GM18526 (cell line): ENCODE data around the gene BTBD8.

Experiments
- POLR2A ChIP-seq: IDR thresholded peaks from 3 replicates; pipeline ENCODE4 v1.6.1; 2011; ENCODE audit not compliant: insufficient read length; ENCODE audit errors: extremely low read depth

The BTBD8 gene

GRCh38 chr1:92168657-92169056 is 88.5 kb downstream of the BTBD8 start:
- no peak for TF ChIP-seq POLR2A

GRCh38 chr1:92169214-92170005 is 89.3 kb downstream of the BTBD8 start:
- no peak for TF ChIP-seq POLR2A

DNA sequence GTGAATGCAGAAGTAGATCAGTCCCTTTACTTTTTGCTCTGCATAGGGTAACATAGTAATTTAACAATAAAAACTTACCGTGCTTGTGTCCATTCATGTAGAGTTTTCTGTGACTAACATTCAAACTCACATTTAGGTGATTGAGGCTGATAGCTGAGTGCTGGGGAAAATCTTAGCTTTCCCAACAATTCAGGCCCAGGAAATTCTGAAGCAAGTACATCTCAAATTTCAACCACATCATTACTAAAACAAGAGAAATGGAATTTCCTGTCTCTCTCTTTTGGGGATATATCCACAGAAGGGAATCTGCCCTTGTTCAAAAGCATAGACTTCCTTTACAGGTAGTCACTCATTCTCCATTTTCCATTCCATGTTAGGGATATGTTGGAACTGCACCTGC is 104.5 kb downstream of the BTBD8 start:
- no peak for TF ChIP-seq POLR2A

- no peak for TF ChIP-seq POLR2A
Measured at GRCh38 chr1:92186081-92186480, 105.9 kb downstream of the BTBD8 start.

DNA sequence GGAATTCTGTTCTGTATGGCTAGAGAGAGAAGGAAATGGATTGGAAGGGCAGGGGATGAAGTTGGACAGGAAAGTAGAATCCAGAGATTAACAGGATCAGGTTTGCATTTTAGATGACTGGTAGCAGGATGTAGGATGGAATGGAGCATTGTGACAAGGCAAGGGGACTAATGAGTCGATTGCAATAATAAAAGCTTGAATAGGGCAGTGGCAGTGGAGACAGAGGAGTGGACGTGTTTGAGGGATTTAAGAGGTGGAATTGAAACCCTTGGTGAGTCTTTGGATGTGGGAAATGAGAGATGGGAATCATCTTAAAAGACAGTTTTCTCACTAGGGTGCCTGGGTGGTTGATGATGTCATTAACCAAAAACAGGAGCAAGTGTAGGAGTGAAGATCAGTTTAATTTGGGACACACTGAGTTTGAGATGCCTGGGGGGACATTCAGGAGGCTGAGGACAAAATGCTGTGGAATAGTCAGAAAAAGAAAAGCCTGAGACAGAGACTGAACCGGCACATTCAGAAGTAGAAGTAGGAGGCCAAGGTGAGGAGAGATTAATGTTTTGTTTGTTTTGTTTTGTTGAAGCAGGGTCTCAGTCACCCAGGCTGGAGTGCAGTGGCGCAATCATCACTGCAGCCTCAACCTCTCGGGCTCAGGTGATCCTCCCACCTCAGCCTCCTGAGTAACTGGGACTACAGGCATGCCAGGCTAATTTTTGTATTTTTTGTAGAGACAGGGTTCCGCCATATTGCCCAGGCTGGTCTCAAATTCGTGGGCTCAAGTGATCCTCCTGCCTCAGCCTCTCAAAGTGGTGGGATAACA is 108.5 kb downstream of the BTBD8 start:
- no peak for TF ChIP-seq POLR2A

DNA sequence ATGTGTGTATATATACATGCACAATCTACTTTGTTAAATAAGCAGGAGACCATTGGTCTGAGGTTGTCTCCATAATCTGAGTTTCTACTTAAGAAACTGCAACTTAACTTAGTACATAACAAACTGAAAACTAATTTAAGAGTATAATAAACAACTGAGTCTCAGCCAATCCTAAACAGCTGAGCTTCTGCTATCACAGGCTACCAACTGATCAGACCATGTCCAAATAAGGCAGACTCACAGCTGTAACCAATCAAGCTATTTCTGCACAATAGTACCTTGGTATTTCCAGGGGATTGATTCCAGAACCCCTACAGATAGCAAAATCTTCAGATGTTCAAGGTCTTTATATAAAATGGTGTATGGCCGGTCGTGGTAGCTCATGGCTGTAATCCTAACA is 111.6 kb downstream of the BTBD8 start:
- TF ChIP-seq POLR2A = no peak

DNA sequence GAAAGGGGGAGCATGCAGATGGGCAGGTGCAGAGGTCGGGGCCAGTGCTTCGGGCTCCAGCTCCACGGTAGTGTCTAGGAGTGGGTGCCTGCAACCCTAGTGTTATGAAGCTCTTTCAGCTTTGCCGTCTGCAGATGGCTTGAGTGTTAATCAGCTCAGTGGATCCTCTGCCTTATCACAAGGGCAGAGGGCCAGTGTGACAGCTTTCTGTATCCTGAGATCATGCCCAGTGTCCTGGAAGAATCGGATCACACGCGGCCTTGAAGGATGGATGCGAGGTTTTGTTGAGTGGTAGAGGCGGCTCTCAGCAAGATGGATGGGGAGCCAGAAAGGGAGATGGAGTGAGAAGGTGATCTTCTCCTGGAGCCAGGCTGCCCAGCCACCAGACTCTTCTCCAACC is 112.1 kb downstream of the BTBD8 start:
- no peak for TF ChIP-seq POLR2A

DNA sequence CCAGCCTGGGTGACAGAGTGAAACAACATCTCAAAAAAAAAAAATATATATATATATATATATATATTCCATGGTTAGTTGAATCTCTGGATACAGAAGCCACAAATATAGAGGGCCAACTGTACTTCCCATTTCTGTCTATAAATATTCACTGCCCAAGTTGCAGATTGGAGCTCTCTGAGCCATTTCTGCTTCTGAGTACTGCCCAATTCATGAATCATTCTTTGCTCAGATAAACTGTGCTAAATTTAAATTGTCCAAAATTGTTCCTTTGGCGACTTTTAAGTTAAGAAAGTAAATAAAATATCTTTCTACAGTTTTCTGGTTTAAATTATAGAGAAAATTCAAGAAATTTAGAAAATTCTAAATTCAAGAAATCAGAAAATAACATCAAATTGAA is 114.4 kb downstream of the BTBD8 start:
- no peak for TF ChIP-seq POLR2A

DNA sequence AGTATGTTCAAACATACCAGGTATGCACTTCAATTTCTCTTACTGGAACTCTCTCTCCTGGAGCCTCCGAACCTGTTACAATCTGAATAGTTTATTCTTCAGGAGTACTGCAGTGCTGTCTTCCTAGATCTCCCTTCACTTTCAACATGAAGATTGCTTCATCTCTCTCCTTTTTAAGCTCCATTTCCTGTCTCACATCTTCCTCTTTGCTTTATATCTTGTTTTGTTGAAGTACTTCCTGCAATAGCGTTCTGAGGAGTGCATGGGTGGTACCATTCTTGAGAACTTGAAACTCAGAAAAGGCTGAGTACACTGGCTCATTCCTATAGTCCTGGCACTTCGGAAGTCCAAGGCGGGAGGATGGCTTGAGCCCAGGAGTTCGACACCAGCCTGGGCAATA is 121.8 kb downstream of the BTBD8 start:
- no peak for TF ChIP-seq POLR2A

DNA sequence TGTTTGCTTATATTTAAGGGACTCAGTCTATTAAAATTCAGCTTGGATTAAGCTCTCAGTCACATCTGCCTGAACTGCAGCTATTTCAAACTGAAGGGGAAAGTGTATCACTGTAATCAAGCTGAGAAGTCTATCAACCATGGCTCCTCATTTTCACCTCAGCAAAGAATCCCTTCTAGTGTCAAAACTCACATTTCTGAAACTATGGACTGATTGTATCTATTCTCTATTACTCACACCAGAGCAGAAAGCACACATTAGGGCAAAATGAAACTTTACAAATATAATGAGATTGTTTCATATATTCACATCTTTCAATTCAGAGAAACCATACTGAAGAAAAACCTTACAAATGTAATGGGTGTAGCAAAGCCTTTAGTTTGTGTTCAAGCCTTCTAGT is 123.0 kb downstream of the BTBD8 start:
- no peak for TF ChIP-seq POLR2A

- TF ChIP-seq POLR2A = no peak
Measured at GRCh38 chr1:92210701-92211100, 130.6 kb downstream of the BTBD8 start.

GRCh38 chr1:92211166-92211565 is 131.0 kb downstream of the BTBD8 start:
- no peak for TF ChIP-seq POLR2A

DNA sequence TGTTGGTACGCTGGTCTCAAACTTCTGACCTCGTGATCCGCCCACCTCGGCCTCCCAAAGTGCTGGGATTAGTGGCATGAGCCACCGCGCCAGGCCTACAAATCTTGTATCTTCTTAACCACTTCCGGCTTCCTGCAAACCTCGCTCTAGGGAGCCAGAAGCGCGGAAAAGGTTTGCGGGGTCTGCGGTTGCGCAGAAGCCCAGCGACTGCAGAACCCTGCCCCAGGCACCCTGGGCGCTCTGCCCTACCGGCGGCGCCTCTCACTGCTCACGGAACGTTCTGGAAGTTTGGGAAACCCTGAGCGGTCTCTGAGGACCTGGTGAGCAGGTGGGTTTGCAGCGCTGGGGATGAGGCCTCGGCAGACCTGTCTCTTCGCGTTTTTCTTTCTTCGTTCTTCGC is 137.6 kb downstream of the BTBD8 start, which contains the start of gene C1orf146:
C1orf146 (plus strand) TSS at position 195 of the 400 bp plus-strand sequence. CDS start 13,506 bp downstream, outside the sequence.
- TF ChIP-seq POLR2A = no peak

DNA sequence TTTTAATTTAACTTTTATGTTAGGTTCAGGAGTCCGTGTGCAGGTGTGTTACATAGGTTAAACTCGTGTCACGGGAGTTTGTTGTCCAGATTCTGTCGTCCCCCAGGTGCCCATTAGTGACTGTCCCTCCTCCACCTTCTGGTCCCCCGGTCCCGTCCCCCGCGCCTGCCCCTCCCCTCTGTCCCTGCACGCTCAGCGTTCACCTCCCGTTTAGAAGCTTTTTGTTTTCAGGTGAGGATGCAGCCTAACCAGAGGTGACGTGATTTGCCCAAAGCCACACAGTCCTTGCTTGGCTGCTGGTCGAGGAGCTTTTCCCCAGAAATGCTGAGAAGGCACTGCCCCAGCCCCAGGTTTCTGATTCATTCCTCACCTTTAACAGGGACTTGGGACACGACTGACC is 138.4 kb downstream of the BTBD8 start:
- TF ChIP-seq POLR2A = no peak

GRCh38 chr1:92219028-92219427 is 138.9 kb downstream of the BTBD8 start:
- TF ChIP-seq POLR2A = no peak

- TF ChIP-seq POLR2A = no peak
Measured at GRCh38 chr1:92228401-92228800, 148.3 kb downstream of the BTBD8 start.
